ENCODE results near the gene IQCH.

GRCh38 chr15:67501177-67501835, 246.7 kb downstream of the IQCH start:
- TF ChIP-seq CTCF (IDR thresholded peaks at IDR 0.05; ENCODE audit: low read length) (peak; percentile 16), EZH2 (optimal IDR thresholded peaks at IDR 0.05; ENCODE audit: low read depth, low read length) (no peak)
